ENCODE measurements around the gene KRTAP10-8. TPM values are rescaled to one million over a fixed set of nuclear protein-coding genes. Genes with fewer than 3 reads are reported as not detected.
"Not testable (repeated sequence)": the region's sequence is repeated elsewhere in the genome, so short reads cannot be mapped to it uniquely, and the experiment has no call there.

The KRTAP10-8 gene
- total RNA-seq, 1 donor from 2014 or later = not detected

DNA sequence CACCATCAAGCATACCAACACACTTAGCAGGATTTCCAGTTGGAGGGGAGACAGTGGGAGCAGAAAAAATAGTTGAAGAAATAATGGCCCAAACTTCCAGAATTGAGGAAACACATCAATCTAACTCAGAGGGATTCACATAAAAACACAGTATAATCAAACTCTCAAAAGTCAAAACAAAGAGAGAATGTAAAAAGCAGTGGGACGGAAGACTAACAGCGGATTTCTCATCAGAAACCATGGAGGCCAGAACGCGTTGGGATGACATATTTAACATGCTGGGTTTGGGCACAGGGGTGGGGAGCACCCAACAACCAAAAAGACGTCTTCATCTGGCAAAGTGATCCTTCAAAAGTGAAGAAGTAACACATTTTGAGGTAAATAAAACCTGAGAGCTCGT, 8.0 kb downstream of the KRTAP10-8 start:
- no peak for ATAC-seq

DNA sequence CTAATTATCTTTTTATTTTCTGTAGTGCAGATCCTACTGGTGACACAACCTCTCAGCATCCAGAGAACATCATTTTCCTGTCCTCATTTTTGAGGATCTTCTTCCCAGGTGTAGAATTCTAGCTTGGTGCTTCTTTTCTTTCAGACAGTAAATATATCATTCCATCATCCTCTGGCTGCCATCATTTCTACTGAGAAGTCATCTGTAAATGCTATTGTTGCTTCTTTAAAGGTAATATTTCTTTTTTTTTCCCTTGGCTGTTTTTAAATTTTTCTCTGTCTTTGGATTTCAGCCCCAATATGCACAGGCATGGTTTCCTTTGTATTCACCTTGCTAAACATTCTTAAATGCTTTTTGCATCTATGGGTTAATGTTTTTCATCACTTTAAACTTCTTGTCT, 11.7 kb downstream of the KRTAP10-8 start:
- no peak for ATAC-seq

DNA sequence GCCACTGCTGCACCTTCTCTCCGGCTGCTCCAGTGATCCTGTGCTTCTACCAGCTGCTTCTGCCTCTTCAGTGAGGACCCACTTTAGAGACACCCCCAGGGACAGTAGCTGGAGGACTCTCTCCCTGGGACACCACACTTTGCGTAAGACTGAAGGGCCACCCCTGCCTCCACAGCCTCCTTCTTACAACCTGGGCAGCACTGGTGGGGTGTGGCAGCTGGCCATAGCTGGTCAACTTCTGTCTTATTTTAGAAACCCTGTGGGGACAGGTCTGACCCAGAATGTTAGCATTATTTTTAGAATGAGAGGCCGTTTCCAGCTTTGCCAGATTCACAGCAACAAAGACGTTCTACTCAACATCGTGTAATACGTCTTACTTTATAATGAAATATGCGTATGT, 13.9 kb downstream of the KRTAP10-8 start:
- no peak for ATAC-seq

DNA sequence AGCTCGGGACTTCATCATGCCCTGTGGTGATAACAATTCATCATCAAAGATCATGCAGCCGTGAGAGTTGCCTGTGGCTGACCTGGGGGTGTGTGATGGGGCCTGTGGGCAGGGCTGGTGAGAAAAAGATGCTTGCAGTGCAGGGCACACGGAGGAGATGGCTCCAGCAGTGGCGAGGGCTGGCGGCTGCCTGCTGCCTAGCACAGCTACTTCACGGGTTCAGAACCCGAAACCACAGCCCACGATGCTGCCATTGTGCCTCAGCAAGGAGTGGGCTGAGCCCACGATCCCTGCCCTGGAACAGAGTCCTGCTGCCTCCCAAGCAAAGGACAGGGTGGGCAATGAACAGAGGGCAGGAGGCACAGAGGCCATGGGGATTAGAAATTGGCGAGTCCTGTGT, 14.4 kb downstream of the KRTAP10-8 start:
- no peak for ATAC-seq

DNA sequence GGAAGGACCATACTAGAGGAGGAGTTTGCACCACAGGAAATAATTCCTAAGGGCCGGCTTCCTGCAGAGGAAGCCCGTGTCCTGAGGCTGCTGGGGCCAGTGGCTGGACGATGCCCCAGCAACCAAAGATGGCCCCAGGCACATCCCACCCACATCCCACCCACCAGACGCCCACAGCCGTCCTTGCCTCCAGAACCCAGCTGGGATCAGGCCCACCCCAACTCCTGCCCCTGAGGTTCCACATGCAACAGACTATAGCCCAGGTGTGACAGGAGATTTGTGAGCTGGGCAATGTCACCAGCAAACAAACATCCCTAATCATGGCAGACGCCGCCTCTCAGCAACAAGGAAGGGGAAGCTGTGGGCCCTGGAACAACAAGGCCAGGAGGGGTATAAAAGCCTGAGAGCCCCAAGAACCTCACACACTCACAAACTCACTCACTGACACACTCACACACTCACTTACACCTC, 14.8 kb downstream of the KRTAP10-8 start, which contains the start of gene KRTAP10-9:
Gene KRTAP10-9, plus strand, starts transcription at position 421 of the 471 bp plus-strand sequence. CDS start 79 bp downstream, outside the sequence.
- ATAC-seq = no peak

DNA sequence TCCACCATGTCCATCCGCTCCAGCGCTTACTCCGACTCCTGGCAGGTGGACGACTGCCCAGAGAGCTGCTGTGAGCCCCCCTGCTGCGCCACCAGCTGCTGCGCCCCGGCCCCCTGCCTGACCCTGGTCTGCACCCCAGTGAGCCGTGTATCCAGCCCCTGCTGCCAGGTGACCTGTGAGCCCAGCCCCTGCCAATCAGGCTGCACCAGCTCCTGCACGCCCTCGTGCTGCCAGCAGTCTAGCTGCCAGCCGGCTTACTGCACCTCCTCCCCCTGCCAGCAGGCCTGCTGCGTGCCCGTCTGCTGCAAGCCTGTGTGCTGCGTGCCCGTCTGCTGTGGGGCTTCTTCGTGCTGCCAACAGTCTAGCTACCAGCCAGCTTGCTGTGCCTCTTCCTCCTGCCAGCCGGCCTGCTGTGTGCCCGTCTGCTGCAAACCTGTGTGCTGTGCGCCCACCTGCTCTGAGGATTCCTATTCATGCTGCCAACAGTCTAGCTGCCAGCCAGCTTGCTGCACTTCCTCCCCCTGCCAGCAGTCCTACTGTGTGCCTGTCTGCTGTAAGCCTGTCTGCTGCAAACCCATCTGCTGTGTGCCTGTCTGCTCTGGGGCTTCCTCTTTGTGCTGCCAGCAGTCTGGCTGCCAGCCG, 15.4 kb downstream of the KRTAP10-8 start:
- ATAC-seq = not testable (repeated sequence)

DNA sequence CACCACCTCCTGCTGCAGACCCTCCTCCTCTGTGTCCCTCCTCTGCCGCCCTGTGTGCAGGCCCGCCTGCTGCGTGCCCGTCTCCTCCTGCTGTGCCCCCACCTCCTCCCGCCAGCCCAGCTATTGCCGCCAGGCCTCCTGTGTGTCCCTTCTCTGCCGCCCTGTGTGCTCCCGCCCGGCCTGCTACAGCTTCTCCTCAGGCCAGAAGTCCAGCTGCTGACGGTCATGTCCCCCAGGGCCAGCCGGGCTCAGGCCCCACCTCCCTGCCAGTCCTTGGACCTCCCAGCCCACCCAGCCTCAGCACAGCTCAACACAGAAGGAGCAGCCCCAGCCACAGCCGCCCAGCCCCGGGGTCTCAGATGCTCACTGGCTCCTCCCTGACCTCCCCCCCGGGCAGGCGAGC, 16.0 kb downstream of the KRTAP10-8 start:
- ATAC-seq = not testable (repeated sequence)

DNA sequence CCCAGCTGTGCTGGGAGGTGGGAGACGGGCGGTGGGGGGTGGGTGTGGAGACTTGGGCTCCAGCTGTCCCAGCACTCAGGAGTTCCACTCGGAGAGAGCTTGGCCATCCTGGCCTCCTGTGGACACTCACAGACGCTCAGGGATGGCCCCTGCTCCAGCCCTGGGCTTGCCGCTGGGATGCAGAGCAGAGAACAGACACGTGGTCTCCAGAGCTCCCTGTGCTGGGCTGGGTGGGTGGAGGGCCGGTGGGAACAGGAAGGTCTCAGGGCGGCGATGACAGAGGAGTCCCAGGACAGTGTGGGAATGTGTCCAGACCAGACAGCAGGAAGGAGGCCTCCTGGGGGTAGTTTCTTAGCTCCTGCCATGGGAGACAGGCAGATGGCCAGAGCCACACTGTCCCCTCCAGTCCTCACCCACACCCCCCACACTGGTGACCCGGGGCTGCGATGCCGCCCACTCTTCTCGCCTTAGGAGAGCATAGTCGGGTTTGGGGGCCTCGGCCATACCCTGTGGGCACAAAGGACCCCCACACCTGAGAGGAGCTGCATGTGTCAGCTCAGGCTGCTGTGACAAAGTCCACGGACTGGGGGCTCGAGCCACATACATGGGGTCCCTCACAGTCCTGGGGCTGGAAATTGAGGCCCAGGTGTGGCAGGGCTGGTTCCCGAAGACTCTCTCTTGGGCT, 17.0 kb downstream of the KRTAP10-8 start:
- peak; percentile 20 for ATAC-seq

DNA sequence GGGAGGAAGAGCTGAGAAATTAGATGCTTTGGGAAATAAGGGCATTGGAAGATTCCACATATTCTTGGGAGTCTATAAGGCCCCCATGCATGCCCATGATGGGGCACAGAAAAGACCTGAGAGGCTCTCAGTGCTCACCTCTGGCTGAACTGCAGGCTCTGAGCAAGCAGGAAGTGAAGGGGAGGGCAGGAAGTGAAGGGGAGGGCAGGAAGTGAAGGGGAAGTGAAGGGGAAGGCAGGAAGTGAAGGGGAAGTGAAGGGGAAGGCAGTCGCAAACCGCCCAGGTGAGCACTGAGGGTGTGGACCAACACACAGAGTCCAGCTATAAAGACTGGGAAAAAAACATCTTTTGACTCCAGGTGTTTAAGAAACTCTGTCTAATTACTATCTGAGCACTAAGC, 18.6 kb downstream of the KRTAP10-8 start:
- no peak for ATAC-seq

DNA sequence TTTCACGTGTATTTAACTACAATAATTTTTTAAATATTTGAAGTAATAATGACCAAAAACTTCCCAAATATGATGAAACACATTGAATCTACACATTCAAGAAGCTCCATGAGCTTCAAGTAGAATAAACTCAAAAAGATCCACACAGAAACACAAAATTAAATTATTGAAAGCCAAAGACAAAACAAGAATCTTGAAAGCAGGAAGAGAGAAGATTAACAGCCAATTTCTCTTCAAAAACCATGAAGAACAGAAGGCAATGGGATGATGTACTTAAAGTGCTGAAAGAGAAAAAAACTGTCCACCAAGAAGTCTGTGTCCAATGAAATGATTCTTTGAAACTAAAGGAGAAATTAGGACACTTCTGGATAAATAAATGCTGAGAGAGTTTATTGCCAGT, 20.2 kb downstream of the KRTAP10-8 start:
- no peak for ATAC-seq

DNA sequence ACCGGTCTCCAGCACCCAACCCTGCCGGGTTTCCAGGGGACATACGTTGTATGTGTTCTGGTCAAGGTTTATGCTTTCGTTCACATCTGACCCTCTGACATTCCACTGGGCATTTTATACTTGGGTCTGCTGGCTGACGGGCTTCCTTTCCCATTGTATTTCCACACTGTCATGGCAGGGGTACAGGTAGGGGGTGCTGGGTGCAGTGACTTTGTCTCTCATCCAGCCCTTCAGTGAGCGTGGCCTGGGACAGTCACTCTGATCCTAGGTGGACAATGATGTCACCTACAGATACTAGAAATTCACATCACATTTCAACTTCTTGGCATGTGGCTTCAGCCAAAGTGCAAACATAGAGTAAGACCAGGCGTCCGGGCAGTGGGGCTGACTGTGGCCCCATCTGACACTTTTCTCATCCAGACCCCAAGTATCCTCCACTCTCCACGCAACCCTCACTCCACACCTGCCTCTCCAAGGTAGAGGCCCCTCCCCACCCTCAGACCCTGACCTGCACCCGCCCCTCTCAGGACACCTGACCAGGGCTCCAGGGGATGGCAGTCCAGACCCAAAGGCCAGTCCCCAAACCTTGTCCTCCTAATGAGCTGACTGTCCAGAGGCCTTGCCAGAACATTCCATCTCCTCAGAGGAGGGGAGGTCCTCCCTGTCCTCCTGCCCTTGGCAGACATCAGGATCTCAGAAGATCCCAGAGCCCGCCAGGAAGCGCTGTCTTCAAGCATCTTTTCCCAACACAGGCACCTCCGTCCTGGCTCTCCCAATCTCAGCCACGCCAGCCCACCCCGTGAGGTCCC, 24.5 kb downstream of the KRTAP10-8 start:
- no peak for ATAC-seq

DNA sequence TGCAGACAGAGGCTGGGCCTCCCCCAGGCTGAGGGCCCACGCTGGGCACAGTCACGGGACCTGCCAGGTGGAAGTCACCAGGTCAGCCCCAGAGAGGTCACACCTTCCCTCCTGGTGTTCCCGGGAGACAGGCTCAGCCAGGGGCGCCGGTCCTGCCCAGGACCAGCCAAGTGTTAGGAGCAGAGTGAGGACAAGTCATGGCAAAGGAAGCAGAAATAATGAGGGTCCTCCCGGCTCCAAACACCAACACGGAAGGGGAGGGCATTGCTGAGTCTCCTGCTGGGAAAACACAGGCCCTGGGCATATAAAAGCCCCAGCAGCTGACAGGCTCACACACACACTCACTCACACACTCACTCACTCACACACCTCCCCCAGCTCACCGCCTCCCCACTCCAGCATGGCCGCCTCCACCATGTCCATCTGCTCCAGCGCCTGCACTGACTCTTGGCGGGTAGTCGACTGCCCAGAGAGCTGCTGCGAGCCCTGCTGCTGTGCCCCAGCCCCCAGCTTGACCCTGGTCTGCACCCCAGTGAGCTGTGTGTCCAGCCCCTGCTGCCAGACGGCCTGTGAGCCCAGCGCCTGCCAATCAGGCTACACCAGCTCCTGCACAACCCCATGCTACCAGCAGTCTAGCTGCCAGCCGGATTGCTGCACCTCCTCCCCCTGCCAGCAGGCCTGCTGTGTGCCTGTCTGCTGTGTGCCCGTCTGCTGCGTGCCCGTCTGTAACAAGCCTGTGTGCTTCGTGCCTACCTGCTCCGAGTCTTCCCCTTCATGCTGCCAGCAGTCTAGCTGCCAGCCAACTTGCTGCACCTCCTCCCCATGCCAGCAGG, 25.4 kb downstream of the KRTAP10-8 start, which contains the start of gene KRTAP10-10:
Gene KRTAP10-10, plus strand, starts transcription at position 339 of the 833 bp plus-strand sequence. Its CDS starts 62 bp downstream, at position 401.
- ATAC-seq = no peak

DNA sequence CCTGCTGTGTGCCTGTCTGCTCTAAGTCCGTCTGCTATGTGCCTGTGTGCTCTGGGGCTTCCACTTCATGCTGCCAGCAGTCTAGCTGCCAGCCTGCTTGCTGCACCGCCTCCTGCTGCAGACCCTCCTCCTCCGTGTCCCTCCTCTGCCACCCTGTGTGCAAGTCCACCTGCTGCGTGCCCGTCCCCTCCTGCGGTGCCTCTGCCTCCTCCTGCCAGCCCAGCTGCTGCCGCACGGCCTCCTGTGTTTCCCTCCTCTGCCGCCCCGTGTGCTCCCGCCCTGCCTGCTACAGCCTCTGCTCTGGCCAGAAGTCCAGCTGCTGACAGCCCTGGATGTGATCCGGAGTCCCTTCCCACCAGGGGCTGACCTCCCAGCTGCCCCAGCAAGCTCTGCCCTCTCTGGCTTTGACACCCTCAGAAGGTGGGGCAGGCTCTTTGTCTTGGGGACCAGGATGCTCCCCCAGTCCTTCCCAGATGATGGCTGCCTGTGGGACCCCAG, 26.0 kb downstream of the KRTAP10-8 start:
- ATAC-seq = not testable (repeated sequence)

DNA sequence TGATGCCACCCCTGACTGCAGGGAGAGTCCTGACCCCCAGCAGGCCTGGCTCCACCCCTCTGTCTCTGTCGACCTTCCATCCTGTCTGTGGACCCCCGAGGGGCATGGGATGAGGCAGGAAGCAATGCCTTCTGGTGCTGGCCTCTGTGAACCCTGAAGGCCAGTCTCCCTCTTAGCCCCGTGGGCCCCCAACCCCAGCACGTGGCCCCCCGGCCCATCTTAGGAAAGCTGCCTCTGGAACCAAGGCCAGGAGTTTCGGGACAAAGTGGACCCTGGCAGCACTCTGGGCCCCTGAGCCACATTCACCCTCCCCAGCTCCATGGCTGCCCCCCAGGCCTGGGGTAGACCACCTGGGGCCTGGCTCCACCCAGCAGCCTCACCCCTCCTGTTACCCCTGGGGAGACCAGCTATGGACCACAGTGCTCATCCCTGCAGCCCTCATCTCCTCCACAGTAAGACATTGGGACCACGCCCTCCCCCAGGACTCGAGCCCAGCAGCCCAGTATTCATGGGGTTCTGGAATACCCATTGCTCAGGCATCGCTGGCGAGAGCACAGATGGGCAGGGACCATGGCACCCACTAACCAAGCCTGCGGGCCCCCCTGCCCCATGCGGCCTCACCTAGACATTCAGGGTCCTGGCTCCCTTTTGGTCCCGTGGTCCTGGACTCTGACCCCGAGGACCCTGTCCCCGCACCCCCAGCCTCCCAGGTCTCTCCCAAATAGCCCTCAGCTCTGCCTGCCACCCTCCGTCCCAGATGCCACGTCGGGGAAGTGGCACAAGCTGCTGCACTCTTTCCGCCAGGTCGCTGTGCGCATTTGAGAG, 26.8 kb downstream of the KRTAP10-8 start:
- ATAC-seq = peak; percentile 15

DNA sequence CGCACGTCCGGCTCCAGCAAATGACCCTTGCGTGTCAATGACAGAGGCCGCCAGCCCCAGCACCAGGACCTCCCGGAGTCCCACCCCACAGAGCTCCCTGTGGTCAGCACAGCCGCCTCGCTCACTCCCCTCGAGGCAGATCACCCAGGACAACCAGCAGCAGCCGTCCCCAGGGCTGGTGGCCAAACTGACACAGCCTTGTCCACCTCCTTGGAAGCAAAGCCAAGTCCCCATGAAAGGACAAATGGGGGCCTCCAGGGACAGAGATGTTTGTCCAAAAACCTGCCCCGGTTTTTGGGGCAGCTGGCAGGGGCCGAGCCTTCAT, 27.4 kb downstream of the KRTAP10-8 start:
- no peak for ATAC-seq

DNA sequence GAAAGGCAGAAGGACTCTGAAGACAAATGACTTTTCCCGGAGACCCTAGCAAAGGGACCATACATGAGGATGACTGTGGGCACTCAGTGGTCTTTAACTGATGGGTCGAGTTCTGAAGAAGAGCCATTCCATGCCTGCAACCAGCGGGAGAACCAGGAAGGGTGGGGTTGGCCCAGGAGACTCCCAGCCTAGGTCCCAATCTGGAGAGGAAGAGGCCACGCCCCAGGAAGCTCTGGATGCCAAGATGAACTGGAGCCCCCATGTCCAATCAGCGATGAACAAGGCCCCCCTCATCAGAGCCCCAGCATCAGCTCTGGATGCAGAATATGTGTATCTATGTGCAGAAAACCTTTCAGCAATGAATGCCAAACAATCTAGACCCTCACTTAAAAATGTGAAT, 28.9 kb downstream of the KRTAP10-8 start:
- ATAC-seq = no peak

DNA sequence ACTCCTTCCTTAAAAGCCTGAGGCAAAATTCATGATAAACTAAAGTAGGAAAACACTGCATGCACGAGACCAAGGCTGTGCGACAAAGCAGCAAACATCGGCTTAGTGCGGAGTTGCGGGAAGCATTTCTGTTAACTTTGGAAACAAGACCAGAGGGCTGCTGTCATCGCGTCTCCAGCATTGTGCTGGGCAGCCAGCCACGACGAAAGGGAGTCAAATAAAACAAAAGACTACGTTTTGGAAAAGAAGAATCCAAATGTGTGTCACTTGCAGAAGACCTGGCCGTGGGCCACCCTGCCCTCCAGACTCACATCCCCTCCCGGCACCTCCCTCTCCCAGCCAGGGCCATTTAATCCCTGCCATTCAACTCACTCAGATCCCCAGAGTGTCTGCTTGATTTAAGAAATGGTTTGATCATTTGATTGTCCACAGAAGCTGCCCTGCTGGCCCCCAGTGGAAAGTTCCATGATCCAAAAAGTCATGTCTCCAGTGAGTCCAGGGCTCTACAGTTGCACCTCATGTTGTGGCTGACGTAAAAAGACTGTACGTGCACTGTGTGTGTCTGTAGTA, 31.9 kb downstream of the KRTAP10-8 start:
- no peak for ATAC-seq

DNA sequence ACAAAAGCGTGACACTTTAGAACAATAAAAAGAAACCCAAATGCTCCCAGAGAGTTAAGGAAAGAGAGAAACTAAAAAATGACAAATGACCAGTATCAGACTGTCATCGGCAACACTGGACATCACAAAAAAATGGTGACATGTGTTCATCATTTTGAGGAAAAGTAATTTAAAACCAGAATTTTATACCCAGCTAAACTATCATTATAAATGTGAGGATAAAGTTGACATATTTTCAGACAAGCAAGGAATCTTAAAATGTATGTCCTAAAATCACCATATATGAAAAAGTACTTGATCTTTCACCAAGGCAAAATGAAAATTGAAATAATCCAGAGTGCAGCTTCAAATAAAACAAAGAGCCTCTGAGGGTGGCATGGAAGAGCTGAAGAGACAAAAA, 33.0 kb downstream of the KRTAP10-8 start:
- no peak for ATAC-seq

DNA sequence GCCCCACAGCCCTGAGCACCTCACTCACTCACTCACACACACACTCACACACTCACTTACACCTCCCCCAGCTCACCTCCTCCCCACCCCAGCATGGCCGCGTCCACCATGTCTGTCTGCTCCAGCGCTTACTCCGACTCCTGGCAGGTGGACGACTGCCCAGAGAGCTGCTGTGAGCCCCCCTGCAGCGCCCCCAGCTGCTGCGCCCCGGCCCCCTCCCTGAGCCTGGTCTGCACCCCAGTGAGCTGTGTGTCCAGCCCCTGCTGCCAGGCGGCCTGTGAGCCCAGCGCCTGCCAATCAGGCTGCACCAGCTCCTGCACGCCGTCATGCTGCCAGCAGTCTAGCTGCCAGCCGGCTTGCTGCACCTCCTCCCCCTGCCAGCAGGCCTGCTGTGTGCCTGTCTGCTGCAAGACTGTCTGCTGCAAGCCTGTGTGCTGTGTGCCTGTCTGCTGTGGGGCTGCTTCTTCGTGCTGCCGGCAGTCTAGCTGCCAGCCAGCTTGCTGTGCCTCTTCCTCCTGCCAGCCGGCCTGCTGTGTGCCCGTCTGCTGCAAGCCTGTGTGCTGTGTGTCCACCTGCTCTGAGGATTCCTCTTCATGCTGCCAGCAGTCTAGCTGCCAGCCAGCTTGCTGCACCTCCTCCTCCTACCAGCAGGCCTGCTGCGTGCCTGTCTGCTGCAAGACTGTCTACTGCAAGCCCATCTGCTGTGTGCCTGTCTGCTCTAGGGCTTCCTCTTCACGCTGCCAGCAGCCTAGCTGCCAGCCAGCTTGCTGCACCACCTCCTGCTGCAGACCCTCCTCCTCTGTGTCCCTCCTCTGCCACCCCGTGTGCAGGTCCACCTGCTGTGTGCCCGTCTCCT, 34.7 kb downstream of the KRTAP10-8 start, which contains the start of gene KRTAP10-11:
Gene KRTAP10-11, plus strand, starts transcription at position 49 of the 856 bp plus-strand sequence. Its CDS starts 45 bp downstream, at position 94.
- ATAC-seq = not testable (repeated sequence)

DNA sequence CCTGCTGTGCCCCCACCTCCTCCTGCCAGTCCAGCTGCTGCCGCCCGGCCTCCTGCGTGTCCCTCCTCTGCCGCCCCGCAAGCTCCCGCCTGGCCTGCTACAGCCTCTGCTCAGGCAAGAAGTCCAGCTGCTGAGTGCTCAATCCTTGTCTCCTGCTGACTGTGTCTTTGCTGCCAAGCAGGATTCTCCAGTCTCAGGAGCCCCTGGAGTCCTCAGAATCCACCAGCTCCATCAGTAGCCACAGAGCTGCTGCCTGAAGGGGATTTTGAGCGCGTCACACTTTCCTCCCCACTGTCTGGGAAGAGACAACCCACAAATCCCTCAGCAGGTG, 35.3 kb downstream of the KRTAP10-8 start:
- ATAC-seq = no peak
